Suprapubic skin (tissue), 4 donors: ENCODE measurements around the gene MAGI1. TPM values are rescaled to one million over a fixed set of nuclear protein-coding genes. Genes with fewer than 3 reads are reported as not detected.

Experiments used
- DNase-seq, 2 donors: peaks; one replicate each; pipeline ENCODE4 v3.0.0-alpha.2; 2019; ENCODE audit warnings: low spot score in 2 of 2
- H3K27ac ChIP-seq: fragments of 200-600 bp; sonication (generic); one replicate; pipeline ENCODE4 v1.5.1; 2019
- H3K27me3 ChIP-seq: fragments of 200-600 bp; sonication (generic); one replicate; pipeline ENCODE4 v1.5.1; 2019
- H3K36me3 ChIP-seq: fragments of 200-600 bp; sonication (generic); one replicate; pipeline ENCODE4 v1.5.1; 2019
- H3K4me1 ChIP-seq: fragments of 200-600 bp; sonication (generic); one replicate; pipeline ENCODE4 v1.5.1; 2019
- H3K4me3 ChIP-seq: fragments of 200-600 bp; sonication (generic); one replicate; pipeline ENCODE4 v1.5.1; 2019; ENCODE audit warnings: mild to moderate bottlenecking
- H3K9me3 ChIP-seq: fragments of 200-600 bp; sonication (generic); one replicate; pipeline ENCODE4 v1.5.1; 2019
- EP300 ChIP-seq: sonication (generic); formaldehyde crosslinking; IDR thresholded peaks from one replicate; pipeline ENCODE4 v1.6.1; 2017; ENCODE audit warnings: antibody characterized with exemption
- POLR2A ChIP-seq, 2 donors: fragments of 450-650 bp; IDR thresholded peaks; one replicate each; pipeline ENCODE4 v1.6.1; 2017; ENCODE audit warnings: antibody characterized with exemption in 2 of 2, mild to moderate bottlenecking in 2 of 2, moderate library complexity in 2 of 2
- POLR2AphosphoS5 ChIP-seq, 3 donors: sonication (generic); formaldehyde crosslinking; IDR thresholded peaks; one replicate each; pipeline ENCODE4 v1.6.1; 2017; ENCODE audit warnings: antibody characterized with exemption in 3 of 3
- WGBS: methylation state at CpG from one replicate; pipeline ENCODE4 v1.1.5; 2018; 5-methylcytosine and 5-hydroxymethylcytosine counted together
- total RNA-seq, 4 donors: library from RNA; depleted of rRNA; stranded (reverse); fragments of >200 nt; gene quantifications; one replicate each; pipeline ENCODE4 v1.1.0, GENCODE V29; 2016
- TF ChIP-seq, protein P1 (sequence below), 2 donors: fragments of 200-600 bp in 1 of 2; fragments of 450-650 bp in 1 of 2; sonication (generic) in 1 of 2; IDR thresholded peaks; one replicate each; pipeline ENCODE4 v1.5.1; 2016 to 2019; ENCODE audit warnings: antibody characterized with exemption in 2 of 2, mild to moderate bottlenecking in 1 of 2, moderate library complexity in 1 of 2

The MAGI1 gene
- total RNA-seq, 4 donors from 2014 or later = 37.9 to 71.5 (median 48.6) TPM

DNA sequence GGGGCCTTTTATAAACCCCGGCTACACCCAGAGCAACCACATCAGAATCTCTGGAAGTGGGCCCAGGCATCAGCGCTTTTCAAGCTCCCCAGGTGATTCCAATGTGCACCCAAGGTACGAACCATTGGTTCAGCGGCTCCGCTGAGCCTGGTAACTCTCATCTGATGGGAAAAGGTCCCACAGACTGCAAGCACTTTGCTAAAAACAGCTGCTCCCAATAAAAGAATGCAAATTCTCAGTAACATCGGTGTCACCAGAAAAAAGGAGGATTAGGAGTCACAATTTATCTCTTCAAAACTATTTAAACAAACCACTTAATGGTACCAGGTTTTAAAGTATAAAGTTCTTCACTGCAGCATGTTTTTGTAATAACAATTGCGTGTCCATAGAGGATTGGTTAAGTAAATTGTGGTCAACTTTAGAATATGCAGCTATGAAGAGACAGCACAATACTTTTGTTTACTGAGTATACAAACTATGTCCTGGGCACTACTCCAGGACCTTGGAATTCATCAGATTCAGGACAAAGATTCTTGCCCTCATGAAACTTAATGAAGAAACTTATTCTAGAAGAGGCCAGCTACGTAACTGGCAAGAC is 690.2 kb downstream of the MAGI1 start:
- 59% methylated on average over 8 of the region's 8 CpGs for WGBS
- TF ChIP-seq EP300 = no peak
- no peak for TF ChIP-seq POLR2A (IDR thresholded peaks at IDR 0.05)
- TF ChIP-seq POLR2AphosphoS5 (IDR thresholded peaks at IDR 0.05) = no peak
- TF ChIP-seq, protein P1, sequence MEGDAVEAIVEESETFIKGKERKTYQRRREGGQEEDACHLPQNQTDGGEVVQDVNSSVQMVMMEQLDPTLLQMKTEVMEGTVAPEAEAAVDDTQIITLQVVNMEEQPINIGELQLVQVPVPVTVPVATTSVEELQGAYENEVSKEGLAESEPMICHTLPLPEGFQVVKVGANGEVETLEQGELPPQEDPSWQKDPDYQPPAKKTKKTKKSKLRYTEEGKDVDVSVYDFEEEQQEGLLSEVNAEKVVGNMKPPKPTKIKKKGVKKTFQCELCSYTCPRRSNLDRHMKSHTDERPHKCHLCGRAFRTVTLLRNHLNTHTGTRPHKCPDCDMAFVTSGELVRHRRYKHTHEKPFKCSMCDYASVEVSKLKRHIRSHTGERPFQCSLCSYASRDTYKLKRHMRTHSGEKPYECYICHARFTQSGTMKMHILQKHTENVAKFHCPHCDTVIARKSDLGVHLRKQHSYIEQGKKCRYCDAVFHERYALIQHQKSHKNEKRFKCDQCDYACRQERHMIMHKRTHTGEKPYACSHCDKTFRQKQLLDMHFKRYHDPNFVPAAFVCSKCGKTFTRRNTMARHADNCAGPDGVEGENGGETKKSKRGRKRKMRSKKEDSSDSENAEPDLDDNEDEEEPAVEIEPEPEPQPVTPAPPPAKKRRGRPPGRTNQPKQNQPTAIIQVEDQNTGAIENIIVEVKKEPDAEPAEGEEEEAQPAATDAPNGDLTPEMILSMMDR (IDR thresholded peaks at IDR 0.05) = no peak
- no peaks in the 10 kb centered on the region for H3K9me3 ChIP-seq

DNA sequence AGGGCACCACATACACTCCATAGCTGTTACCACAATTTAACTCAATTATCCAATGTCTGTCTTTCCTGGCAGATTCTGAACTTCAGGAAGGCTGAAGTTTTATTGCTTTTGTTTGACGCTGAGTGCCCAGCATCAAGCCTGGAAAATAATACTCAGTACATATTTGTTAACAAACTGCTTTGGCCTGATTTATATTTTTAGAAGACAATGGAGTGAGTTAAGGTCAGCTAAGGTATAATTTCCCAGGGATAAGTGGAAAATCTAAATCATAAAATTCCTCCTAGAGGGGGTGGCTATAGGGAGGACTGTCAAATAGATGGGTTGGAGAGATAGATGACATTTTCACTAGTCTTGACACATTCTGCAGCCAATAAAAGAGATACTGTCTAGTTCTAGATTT is 691.6 kb downstream of the MAGI1 start:
- no peak for TF ChIP-seq POLR2AphosphoS5 (IDR thresholded peaks at IDR 0.05)
- TF ChIP-seq, protein P1 (IDR thresholded peaks at IDR 0.05) = no peak
- no peak for TF ChIP-seq POLR2A (IDR thresholded peaks at IDR 0.05)
- no peak for TF ChIP-seq EP300
- Histone ChIP-seq H3K4me3 (no peak overlapping the region), H3K27ac (no peak overlapping the region), H3K4me1 (no peaks in the 10 kb centered on the region), H3K9me3 (no peaks in the 10 kb centered on the region), H3K27me3 (no peaks in the 10 kb centered on the region), H3K36me3 (no peaks in the 10 kb centered on the region)
- WGBS = 88% methylated on average over 1 of the region's 1 CpG
- no peak for DNase-seq

More for the DNA sequence above, 690.2 kb downstream of the MAGI1 start:
- Histone ChIP-seq H3K36me3 (no peaks in the 10 kb centered on the region), H3K27ac (no peak overlapping the region), H3K4me3 (no peak overlapping the region), H3K27me3 (no peaks in the 10 kb centered on the region), H3K4me1 (no peaks in the 10 kb centered on the region)
- no peak for DNase-seq

DNA sequence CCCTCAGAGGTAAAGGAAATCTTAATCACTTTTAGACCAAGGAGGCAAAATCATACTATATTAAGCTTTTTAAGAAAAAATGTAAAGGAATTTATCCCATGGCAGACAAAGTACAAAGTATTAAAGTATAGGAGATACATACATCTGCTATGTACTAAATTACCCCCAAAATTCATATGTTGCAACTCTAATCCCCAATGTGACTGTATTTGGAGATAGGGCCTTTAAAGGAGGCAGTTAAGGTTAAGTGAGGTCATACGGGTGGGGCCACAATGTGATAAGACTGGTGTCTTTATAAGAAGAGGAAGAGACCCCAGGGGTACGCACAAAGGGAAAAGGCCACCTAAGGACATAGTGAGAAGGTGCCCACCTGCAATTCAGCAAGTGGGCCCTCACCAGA is 693.9 kb downstream of the MAGI1 start:
- Histone ChIP-seq H3K4me1 (no peaks in the 10 kb centered on the region), H3K4me3 (no peak overlapping the region), H3K27me3 (no peaks in the 10 kb centered on the region), H3K9me3 (no peaks in the 10 kb centered on the region), H3K36me3 (no peaks in the 10 kb centered on the region), H3K27ac (no peak overlapping the region)
- WGBS = 98% methylated on average over 2 of the region's 2 CpGs
- TF ChIP-seq POLR2AphosphoS5 (IDR thresholded peaks at IDR 0.05) (no peak), POLR2A (IDR thresholded peaks at IDR 0.05) (no peak), EP300 (no peak)
- TF ChIP-seq, protein P1 (IDR thresholded peaks at IDR 0.05) = no peak
- no peak for DNase-seq

DNA sequence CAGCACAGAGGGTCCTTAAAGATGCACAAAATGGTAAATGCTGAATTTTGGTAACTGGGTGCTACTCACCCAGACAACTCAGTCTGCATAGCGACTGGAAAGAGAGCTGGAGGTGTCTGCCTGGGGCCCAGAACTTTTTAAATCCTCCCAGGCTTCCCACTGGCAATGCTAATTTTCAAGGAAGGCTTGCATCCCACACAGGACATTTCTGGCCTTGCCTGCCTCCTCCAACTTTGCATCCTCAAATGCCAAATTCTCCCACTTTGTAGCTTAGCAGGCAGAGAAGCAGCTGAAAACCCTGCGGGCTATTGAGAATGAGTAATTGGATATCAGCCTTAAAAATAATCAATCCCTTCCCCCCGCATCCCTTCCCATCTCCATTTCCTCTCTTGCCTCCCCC is 694.3 kb downstream of the MAGI1 start:
- DNase-seq = no peak
- H3K4me1 ChIP-seq = no peaks in the 10 kb centered on the region
- no peaks in the 10 kb centered on the region for H3K36me3 ChIP-seq
- no peaks in the 10 kb centered on the region for H3K9me3 ChIP-seq
- H3K4me3 ChIP-seq = no peak overlapping the region
- H3K27ac ChIP-seq = no peak overlapping the region
- WGBS = 79% methylated on average over 3 of the region's 3 CpGs
- TF ChIP-seq POLR2AphosphoS5 (IDR thresholded peaks at IDR 0.05) (no peak), POLR2A (IDR thresholded peaks at IDR 0.05) (no peak), EP300 (no peak)
- TF ChIP-seq, protein P1 (IDR thresholded peaks at IDR 0.05) = no peak
- H3K27me3 ChIP-seq = no peaks in the 10 kb centered on the region

DNA sequence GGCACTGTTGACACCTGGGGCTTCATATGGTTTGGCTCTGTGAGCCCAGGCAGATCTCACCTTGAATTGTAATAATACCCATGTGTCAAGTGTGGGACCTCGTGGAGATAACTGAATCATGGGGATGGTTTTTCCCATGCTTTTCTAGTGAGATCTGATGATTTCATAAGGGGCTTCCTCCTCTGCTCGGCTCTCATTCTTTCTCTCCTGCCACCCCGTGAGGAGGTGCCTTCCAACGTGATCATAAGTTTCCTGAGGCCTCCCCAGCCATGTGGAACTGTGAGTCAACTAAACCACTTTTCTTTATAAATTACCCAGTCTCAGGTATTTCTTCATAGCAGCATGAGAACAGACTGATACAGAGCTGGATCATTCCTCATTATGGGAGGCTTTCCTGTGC is 695.0 kb downstream of the MAGI1 start:
- WGBS = 86% methylated on average over 4 of the region's 4 CpGs
- no peaks in the 10 kb centered on the region for H3K9me3 ChIP-seq
- no peaks in the 10 kb centered on the region for H3K36me3 ChIP-seq

More for the DNA sequence above, 695.0 kb downstream of the MAGI1 start:
- Histone ChIP-seq H3K27me3 (no peaks in the 10 kb centered on the region), H3K4me3 (no peak overlapping the region), H3K27ac (no peak overlapping the region), H3K4me1 (no peaks in the 10 kb centered on the region)
- DNase-seq = no peak
- TF ChIP-seq POLR2AphosphoS5 (IDR thresholded peaks at IDR 0.05) (no peak), POLR2A (IDR thresholded peaks at IDR 0.05) (no peak), EP300 (no peak)
- TF ChIP-seq, protein P1 (IDR thresholded peaks at IDR 0.05) = no peak
